SU-DHL-6 (cell line): Measurements from ENCODE around the gene ZIC2.
"Not testable (repeated sequence)": the region's sequence is repeated elsewhere in the genome, so short reads cannot be mapped to it uniquely, and the experiment has no call there.

Experiments
- H2AFZ ChIP-seq: fragments of 200-600 bp; sonication (generic); 2 replicates; pipeline ENCODE4 v1.6.1; 2014; ENCODE audit warnings: low read depth, mild to moderate bottlenecking, moderate library complexity, mixed read lengths, antibody characterized with exemption, low read length; ENCODE audit not compliant: severe bottlenecking
- H3F3A ChIP-seq: fragments of 200-600 bp; shearing (Covaris generic); 2 replicates; pipeline ENCODE4 v1.6.0; 2016; ENCODE audit warnings: antibody characterized with exemption, mild to moderate bottlenecking; ENCODE audit not compliant: insufficient read depth
- H3K27ac ChIP-seq: fragments of 200-600 bp; sonication (generic); 2 replicates; pipeline ENCODE4 v1.5.1; 2016; ENCODE audit warnings: low read depth, mild to moderate bottlenecking, low read length, moderate library complexity, mixed read lengths
- H3K27me3 ChIP-seq: fragments of 200-600 bp; sonication (generic), shearing (Covaris generic); 2 replicates; pipeline ENCODE4 v1.6.0; 2014; ENCODE audit warnings: mild to moderate bottlenecking, low read length
- H3K36me3 ChIP-seq: fragments of 200-600 bp; sonication (generic); 2 replicates; pipeline ENCODE4 v1.6.1; 2014; ENCODE audit warnings: mild to moderate bottlenecking, low read length, mixed read lengths
- H3K4me2 ChIP-seq: fragments of 300-600, 200-600 bp; shearing (Covaris generic), sonication (generic); 2 replicates; pipeline ENCODE4 v1.6.0; 2014; ENCODE audit warnings: low read length, low read depth, mild to moderate bottlenecking; ENCODE audit not compliant: poor library complexity, severe bottlenecking
- H3K4me3 ChIP-seq: fragments of 200-600 bp; sonication (generic); 2 replicates; pipeline ENCODE4 v1.5.1; 2014; ENCODE audit warnings: antibody characterized with exemption, low read length, mild to moderate bottlenecking, mixed read lengths; ENCODE audit not compliant: insufficient read depth, poor library complexity, severe bottlenecking
- H3K79me2 ChIP-seq: fragments of 200-600 bp; sonication (generic); 2 replicates; pipeline ENCODE4 v1.6.1; 2014; ENCODE audit warnings: mild to moderate bottlenecking, low read length, moderate library complexity; ENCODE audit not compliant: insufficient read depth
- H3K9ac ChIP-seq: fragments of 200-600 bp; sonication (generic); 2 replicates; pipeline ENCODE4 v1.7.0; 2014; ENCODE audit warnings: mild to moderate bottlenecking, low read length
- H3K9me2 ChIP-seq: fragments of 200-600 bp; sonication (generic); replicated peaks from 2 replicates; pipeline ENCODE4 v1.6.1; 2014; ENCODE audit warnings: low read length; ENCODE audit not compliant: insufficient read depth
- H3K9me3 ChIP-seq: fragments of 200-600 bp; sonication (generic); 2 replicates; pipeline ENCODE4 v1.6.1; 2014; ENCODE audit warnings: low read length, mixed read lengths; ENCODE audit not compliant: insufficient read depth
- H4K20me1 ChIP-seq: fragments of 200-600 bp; sonication (generic); 2 replicates; pipeline ENCODE4 v1.6.1; 2014; ENCODE audit warnings: low read depth, mild to moderate bottlenecking, antibody characterized with exemption, low read length, moderate library complexity, mixed read lengths
- EZH2phosphoT487 ChIP-seq: fragments of 200-600 bp; sonication (generic), shearing (Covaris generic); conservative IDR thresholded peaks from 2 replicates; pipeline ENCODE4 v1.6.1; 2018; ENCODE audit warnings: mild to moderate bottlenecking, antibody characterized with exemption, low read length, moderate library complexity, mixed read lengths
- TF ChIP-seq, protein P1 (sequence below): fragments of 200-600 bp; sonication (generic); IDR thresholded peaks from one replicate; pipeline ENCODE4 v1.5.1; 2017; ENCODE audit warnings: antibody characterized with exemption, mild to moderate bottlenecking, low read length, moderate library complexity; ENCODE audit not compliant: insufficient read depth, poor library complexity, severe bottlenecking

ZIC2 gene

GRCh38 chr13:99949679-99950413 lies 31.7 kb upstream of the ZIC2 start:
- Histone ChIP-seq H3K9me2 (no peaks in the 10 kb centered on the region), H3K4me3 (no peak overlapping the region), H3F3A (no peaks in the 10 kb centered on the region), H3K27ac (no peak overlapping the region), H3K9me3 (no peaks in the 10 kb centered on the region), H3K9ac (no peak overlapping the region), H2AFZ (no peak overlapping the region), H4K20me1 (no peaks in the 10 kb centered on the region), H3K79me2 (no peaks in the 10 kb centered on the region), H3K36me3 (no peaks in the 10 kb centered on the region), H3K27me3 (no peaks in the 10 kb centered on the region), H3K4me2 (no peak overlapping the region)
- TF ChIP-seq, protein P1, sequence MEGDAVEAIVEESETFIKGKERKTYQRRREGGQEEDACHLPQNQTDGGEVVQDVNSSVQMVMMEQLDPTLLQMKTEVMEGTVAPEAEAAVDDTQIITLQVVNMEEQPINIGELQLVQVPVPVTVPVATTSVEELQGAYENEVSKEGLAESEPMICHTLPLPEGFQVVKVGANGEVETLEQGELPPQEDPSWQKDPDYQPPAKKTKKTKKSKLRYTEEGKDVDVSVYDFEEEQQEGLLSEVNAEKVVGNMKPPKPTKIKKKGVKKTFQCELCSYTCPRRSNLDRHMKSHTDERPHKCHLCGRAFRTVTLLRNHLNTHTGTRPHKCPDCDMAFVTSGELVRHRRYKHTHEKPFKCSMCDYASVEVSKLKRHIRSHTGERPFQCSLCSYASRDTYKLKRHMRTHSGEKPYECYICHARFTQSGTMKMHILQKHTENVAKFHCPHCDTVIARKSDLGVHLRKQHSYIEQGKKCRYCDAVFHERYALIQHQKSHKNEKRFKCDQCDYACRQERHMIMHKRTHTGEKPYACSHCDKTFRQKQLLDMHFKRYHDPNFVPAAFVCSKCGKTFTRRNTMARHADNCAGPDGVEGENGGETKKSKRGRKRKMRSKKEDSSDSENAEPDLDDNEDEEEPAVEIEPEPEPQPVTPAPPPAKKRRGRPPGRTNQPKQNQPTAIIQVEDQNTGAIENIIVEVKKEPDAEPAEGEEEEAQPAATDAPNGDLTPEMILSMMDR = no peak
- no peak for TF ChIP-seq EZH2phosphoT487

- H3K27me3 ChIP-seq, H2AFZ ChIP-seq: not testable (repeated sequence)
Observed at GRCh38 chr13:99951666-99952065, 29.9 kb upstream of the ZIC2 start.

GRCh38 chr13:99953138-99953755 lies 28.3 kb upstream of the ZIC2 start:
- H3K27me3 ChIP-seq = no peaks in the 10 kb centered on the region
- H3K27ac ChIP-seq = no peak overlapping the region
- no peak for TF ChIP-seq EZH2phosphoT487
- TF ChIP-seq, protein P1 = no peak
- H3K4me2 ChIP-seq = no peak overlapping the region
- no peaks in the 10 kb centered on the region for H3K9me2 ChIP-seq
- no peaks in the 10 kb centered on the region for H3K9me3 ChIP-seq
- H3K9ac ChIP-seq = no peak overlapping the region
- no peaks in the 10 kb centered on the region for H4K20me1 ChIP-seq
- H2AFZ ChIP-seq = no peak overlapping the region
- H3K4me3 ChIP-seq = no peak overlapping the region
- H3K79me2 ChIP-seq = no peaks in the 10 kb centered on the region
- H3F3A ChIP-seq = no peaks in the 10 kb centered on the region
- H3K36me3 ChIP-seq = no peaks in the 10 kb centered on the region

More at GRCh38 chr13:99951666-99952065, 29.9 kb upstream of the ZIC2 start:
- H3K4me3 ChIP-seq, H3K79me2 ChIP-seq, H3K9me3 ChIP-seq, H3K9me2 ChIP-seq, H3F3A ChIP-seq, H4K20me1 ChIP-seq, H3K4me2 ChIP-seq, H3K27ac ChIP-seq, H3K9ac ChIP-seq, H3K36me3 ChIP-seq: not testable (repeated sequence)

DNA sequence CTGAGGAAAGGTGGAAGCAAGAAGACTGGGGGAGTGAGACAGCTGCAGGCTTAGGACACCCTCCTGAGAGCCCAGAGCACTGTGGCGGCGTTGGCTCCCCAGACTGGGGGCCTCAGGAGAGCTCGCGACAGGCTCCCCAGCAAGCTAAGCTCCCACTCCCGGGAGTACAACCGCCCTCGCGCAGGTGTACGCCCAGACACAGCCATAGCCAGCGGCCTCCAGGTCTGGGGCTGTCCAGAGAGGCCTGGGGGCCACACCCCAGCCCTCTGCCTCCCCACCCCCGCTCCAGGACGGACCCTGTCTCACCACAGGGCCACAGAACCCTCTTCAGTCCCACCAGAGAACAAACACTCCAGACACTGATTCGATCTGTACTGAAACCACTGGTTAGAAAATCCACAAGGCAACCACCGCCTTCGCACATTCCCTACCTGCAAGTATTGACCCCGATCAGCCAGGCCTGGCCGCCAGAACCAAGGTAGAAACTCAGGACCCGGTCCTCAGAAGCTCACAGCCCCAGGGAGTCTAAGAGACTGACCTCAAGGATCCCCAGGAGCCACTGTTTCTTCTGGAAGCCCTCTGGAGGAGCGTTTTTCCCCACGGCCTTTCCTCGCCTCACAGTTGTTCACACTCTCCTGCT lies 26.4 kb upstream of the ZIC2 start:
- Histone ChIP-seq H3K4me3 (no peak overlapping the region), H3K27ac (no peak overlapping the region), H3K79me2 (no peaks in the 10 kb centered on the region), H4K20me1 (no peaks in the 10 kb centered on the region), H3K9ac (no peak overlapping the region), H3K36me3 (no peaks in the 10 kb centered on the region), H3K27me3 (no peaks in the 10 kb centered on the region), H3F3A (no peaks in the 10 kb centered on the region), H3K9me2 (no peaks in the 10 kb centered on the region), H3K9me3 (no peaks in the 10 kb centered on the region), H2AFZ (no peak overlapping the region), H3K4me2 (no peak overlapping the region)
- no peak for TF ChIP-seq EZH2phosphoT487
- TF ChIP-seq, protein P1 = no peak
